ENCODE results near the gene PRKCQ.

DNA sequence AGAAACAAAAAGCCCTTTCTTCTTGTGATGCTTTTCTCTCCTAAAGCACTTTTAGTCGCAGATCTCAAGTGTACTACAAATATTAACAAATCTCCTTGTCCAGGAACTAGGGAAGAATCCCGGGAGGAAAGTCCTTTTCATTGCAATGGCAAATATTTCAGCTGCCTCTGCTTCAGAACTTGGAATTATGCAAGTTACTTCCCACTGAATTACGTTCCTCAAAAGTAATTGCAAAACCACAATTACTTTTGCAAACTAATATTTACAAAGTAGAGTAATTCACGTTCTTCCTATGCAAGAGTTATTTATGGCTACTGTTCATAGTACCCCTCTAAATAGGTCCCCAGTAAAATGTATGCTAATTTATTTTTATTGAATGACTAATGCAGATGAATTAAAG lies 14.5 kb downstream of the PRKCQ start:
- TF ChIP-seq, protein P1, sequence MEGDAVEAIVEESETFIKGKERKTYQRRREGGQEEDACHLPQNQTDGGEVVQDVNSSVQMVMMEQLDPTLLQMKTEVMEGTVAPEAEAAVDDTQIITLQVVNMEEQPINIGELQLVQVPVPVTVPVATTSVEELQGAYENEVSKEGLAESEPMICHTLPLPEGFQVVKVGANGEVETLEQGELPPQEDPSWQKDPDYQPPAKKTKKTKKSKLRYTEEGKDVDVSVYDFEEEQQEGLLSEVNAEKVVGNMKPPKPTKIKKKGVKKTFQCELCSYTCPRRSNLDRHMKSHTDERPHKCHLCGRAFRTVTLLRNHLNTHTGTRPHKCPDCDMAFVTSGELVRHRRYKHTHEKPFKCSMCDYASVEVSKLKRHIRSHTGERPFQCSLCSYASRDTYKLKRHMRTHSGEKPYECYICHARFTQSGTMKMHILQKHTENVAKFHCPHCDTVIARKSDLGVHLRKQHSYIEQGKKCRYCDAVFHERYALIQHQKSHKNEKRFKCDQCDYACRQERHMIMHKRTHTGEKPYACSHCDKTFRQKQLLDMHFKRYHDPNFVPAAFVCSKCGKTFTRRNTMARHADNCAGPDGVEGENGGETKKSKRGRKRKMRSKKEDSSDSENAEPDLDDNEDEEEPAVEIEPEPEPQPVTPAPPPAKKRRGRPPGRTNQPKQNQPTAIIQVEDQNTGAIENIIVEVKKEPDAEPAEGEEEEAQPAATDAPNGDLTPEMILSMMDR (IDR thresholded peaks at IDR 0.05; ENCODE audit: low read length) = no peak
- TF ChIP-seq EZH2phosphoT487 (IDR thresholded peaks at IDR 0.05; ENCODE audit: low read length) = no peak

All from MM.1S (cell line).